ENCODE data around the gene PPP6C.
A peak's percentile ranks its signal among the peaks of the same experiment; 100 is the strongest.
"Not testable (repeated sequence)": the region's sequence is repeated elsewhere in the genome, so short reads cannot be mapped to it uniquely, and the experiment has no call there.

The PPP6C gene

DNA sequence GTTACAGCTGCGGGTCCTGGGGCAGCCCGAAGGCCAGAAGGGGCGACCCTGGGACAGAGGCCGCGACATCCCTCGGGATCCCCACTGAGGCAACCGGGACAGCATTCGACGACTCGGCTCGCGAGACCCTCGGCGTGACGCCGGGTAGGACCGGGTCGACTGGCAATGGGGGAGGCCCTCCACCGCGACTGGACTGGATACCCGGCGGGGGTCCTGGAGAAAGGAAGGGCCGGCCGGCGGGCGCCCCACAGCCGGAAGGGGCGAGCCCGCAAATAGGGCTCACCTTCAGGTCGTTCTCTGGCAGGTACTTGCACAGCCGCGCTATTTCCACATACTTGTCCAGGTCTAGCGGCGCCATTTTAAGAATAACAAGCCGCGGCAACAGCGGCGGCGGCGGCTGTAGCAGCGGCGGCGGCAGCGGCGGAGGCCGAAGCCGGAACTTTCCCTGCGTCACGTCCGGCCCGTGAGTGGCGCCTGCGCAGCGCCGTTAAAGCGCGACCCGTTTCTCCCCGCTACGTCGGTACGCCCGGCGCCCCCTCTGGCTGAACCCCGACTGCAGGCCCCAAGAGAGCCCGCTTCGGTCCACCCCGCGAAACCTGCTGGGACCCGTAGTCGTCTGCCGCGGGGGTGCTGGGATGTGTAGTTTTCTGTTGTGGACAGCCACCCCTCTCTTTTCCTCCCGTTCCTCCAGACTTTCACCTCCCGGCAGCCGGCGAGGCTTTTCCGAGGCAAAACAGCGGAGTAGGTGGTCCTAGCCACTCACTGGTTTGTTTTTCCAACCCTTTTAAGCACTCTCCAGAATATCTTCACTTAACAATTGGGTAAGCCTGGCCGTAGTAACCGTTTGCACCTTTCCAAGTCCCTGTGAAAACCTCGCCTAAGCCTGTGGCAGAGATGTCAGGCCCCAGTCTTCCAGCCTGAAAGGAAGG is at the start of gene PPP6C:
TSS of gene PPP6C (minus strand) at position 443 of the 929 bp plus-strand sequence. CDS start at position 358, 85 bp downstream.
- peak; percentile 95 to 96 for DNase-seq (ENCODE audit: low read depth in 1 of 2, low spot score in 1 of 2)

DNA sequence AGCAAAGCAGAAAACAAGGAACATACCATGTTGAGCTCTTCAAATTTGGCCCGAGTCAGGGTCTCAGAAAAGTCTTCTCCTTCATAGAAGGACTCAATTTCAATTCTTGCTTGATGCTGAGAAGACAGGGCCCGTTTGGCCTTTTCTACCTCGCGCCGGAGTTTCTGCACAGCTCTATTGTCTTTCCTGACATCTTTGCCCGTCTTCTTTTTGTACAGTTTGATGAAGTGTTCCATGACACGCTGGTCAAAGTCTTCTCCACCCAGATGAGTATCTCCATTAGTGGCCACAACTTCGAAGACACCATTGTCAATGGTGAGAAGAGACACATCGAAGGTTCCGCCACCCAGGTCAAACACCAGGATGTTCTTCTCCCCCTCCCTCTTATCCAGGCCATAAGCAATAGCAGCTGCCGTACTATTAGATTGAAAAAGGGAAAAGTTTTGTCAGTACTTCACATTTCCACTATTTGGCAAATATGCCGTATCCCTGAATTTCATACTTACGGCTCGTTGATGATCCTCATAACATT is 49.4 kb upstream of the PPP6C start:
- no peak for DNase-seq (ENCODE audit: low read depth in 1 of 2, low spot score in 1 of 2)

DNA sequence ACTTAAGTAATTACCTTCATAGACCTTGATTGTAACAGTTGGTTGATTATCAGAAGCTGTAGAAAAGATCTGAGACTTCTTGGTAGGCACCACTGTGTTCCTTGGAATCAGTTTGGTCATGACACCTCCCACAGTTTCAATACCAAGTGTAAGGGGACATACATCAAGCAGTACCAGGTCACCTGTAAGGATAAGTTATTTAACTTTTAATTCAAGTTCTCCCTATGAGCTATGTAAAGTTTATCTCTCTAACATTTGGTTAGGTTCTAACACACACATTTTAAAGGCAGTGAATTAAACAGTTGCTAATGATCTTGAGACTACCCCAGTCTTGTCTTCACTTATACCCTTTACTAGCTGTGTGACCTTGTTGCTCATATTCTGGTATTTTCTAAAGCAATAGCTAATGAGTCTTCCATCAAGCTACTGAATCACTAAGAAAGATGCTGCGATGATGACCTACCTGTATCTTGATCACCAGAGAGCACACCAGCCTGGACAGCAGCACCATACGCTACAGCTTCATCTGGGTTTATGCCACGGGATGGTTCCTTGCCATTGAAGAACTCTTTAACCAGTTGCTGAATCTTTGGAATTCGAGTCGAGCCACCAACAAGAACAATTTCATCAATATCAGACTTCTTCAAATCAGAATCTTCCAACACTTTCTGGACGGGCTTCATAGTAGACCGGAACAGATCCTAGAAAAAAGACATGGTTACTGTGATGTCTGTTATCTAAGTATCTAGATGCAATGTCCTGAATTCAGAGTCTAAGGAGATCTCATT is 48.7 kb upstream of the PPP6C start:
- DNase-seq (ENCODE audit: low read depth in 1 of 2, low spot score in 1 of 2) = no peak

DNA sequence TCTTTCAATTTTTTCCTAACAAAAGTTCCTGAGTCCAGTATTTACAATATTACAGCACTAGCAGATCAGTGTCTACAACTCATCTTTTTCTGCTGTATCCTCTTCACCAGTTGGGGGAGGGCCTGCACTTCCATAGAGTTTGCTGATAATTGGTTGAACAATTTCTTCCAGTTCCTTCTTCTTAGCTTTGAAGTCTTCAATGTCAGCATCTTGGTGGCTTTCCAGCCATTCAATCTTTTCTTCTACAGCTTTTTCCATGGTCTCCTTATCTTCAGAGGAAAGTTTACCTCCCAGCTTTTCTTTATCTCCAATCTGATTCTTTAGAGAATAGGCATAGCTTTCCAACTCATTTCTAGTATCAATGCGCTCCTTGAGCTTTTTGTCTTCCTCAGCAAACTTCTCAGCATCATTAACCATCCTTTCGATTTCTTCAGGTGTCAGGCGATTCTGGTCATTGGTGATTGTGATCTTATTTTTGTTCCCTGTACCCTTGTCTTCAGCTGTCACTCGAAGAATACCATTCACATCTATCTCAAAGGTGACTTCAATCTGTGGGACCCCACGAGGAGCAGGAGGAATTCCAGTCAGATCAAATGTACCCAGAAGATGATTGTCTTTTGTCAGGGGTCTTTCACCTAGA is 47.0 kb upstream of the PPP6C start:
- not testable (repeated sequence) for DNase-seq (ENCODE audit: low read depth in 1 of 2, low spot score in 1 of 2)

DNA sequence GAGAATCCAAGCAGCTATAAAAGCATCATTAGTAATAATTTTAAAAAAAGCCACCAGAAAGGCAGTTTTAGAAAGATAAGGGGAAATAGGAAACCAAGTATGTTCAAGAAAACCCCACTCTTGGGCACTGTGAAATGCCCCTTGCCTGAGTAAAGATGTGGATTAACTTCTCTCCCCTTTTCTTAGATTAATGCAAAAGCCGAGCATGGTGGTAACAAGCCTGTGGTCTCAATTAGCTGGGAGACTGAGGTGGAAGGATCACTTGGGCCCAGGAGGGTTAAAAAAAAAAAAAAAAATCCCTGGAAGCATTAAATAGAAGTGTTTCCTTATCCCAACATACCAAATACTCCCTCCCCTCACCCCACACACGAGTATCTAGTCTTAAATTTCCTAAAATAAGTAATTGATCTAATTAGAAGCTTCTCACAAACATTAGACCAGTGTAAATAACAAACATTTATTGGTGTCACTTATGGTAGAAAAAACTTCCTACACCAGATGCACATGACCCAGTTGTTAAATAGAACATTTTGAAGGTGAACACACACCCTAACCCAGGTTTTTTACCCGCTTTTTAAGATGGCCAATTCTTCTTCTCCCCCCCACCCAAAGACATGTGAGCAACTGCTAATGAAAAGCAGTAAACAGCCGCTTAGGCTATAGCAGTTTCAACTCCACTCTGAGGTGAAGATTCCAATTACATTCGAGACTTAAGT is 46.4 kb upstream of the PPP6C start:
- DNase-seq (ENCODE audit: low read depth in 1 of 2, low spot score in 1 of 2) = no peak

DNA sequence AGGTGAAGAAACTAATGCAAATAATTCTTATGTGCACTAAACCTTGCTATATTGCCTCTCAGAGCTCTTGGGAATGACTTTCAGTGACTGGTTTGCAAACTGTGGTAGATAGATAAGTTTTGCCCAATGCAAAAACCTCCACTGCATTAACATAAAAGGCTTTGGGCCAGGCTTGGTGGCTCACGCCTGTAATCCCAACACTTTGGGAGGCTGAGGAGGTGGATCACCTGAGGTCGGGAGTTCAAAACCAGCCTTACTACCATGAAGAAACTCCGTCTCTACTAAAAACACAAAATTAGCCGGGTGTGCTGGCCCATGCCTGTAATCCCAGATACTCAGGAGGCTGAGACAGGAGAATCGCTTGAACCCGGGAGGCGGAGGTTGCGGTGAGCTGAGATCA is 44.5 kb upstream of the PPP6C start:
- DNase-seq (ENCODE audit: low read depth in 1 of 2, low spot score in 1 of 2) = not testable (repeated sequence)

DNA sequence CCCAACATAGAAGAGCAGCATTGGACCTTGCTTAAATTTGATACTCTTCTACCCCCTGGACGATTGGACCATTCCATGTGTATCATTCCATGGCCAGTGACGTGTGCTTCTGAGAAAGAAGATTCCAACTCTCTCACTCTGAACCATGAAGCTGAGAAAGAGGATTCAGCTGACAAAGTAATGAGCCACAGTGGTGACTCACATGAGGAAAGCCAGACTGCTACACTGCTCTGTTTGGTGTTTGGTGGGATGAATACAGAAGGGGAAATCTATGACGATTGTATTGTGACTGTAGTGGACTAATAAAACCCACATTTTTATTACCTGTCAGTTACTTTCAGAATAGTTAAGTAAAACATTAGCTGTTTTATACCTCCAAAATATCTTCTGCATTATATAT is 44.1 kb upstream of the PPP6C start:
- no peak for DNase-seq (ENCODE audit: low read depth in 1 of 2, low spot score in 1 of 2)

DNA sequence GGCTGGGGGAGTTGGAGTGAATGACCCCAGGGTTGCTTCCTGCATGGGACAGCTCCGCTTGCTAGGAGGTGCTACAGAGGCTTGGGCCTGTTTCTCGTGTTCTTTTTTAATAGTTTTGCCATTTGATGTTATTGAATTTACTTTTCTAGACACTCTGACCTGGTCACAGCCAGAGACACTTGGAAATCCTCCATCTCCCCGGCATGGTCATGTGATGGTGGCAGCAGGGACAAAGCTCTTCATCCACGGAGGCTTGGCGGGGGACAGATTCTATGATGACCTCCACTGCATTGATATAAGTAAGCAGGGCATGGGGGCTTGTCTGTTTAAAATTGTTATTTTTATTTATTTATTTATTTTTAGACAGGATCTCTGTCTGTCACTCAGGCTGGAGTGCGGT is 38.2 kb upstream of the PPP6C start:
- DNase-seq (ENCODE audit: low read depth in 1 of 2, low spot score in 1 of 2) = no peak

DNA sequence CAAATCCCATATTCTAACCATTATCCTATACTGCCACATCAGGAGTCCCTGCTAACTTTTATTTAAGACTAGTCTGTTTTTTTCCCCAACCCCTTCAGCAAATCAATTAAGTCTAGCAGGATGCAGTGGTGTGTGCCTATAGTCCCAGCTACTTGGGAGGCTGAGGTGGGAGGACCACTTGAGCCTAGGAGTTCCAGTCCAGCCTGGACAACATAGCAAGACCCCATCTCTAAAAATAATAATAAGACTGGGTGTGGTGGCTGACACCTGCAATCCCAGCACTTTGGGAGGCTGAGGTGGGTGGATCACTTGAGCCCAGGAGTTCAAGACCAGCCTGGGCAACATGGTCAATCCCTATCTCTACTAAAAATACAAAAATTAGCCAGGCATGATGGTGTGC is 35.3 kb upstream of the PPP6C start:
- not testable (repeated sequence) for DNase-seq (ENCODE audit: low read depth in 1 of 2, low spot score in 1 of 2)

DNA sequence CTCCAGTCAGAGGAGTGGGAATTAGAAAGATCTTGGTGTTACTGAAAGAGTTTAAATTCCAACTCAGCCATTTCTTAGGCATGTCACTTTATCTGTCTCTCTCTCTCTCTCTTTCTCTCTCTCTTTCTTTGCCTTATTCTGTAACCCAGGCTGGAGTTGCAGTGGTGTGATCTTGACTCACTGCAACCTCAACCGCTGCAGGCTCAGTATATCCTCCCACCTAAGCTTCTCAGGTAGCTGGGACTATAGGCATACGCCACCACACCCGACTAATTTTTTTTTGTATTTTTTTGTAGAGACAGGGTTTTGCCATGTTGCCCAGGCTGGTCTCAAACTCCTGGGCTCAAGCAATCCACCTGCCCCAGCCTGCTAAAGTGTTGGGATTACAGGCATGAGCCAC is 29.0 kb upstream of the PPP6C start:
- no peak for DNase-seq (ENCODE audit: low read depth in 1 of 2, low spot score in 1 of 2)

DNA sequence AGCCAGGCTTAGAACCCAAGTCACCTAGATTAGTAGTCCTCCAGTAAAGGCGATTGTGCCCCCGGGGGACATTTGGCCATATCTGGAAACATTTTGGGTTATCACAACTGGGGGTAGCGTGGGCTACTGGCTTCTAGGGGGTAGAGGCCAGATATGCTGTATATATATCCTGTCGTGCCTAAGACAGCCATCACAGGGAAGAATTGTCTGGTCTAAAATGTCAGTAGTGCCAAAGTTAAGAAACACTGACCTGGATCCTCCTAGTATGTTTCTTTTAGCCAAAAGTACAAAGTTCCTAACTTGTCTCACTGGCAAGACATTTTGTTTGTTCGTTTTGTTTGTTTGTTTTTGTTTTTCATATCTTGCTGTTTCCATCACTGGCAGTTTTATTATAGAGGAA is 24.6 kb upstream of the PPP6C start:
- DNase-seq (ENCODE audit: low read depth in 1 of 2, low spot score in 1 of 2) = no peak

DNA sequence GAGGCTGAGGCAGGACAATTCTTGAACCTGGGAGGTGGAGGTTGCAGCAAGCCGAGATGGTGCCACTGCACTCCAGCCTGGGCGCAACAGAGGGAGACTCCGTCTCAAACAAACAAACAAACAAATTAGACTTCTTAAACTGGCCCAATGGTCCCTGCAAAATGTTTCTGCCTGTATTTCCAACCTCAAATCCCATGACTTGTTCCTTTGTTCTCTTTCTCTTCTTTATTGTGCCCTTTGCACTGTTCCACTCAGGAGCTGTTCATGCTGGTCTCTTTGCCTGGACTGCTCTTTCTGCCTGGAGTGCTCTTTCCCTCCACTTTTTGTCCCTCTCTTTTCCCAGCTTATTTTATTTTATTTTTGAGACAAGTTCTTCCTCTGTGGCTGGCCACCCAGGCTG is 14.9 kb upstream of the PPP6C start:
- DNase-seq (ENCODE audit: low read depth in 1 of 2, low spot score in 1 of 2) = no peak

DNA sequence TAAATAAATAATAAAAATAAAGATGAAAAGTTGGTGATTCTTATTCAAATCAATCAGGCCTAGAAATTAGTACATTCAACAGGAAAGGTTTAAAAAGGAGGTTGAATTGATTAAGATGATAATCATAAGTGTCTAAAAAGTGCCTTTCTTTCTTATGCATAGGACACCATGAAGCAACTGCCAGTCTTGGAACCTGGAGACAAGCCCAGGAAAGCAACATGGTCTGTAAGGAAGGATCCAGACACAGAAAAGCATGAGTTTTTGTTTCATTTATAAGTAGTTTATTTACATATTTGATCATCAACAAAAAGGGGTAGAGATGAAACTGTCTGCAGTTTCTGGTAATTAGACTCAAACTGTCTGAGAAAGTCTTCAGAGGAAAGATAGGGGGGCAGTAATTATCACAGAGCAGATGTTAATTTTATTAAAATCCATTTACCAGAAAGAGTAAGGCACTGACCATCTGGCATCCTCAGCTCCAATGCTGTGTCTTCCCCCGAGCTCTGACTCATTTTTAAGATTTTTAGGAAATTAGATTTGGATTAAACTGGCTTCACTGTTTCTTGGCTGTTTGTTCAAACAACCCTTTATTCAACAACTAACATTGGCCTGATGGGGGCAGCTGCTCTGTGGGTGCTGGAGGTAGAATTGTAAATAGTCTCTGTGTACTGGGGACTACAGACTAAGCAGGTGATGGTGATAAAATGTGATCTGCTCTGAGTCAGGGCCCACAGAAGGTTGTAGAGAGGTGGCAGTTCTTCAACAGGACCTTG is 13.4 kb upstream of the PPP6C start:
- no peak for DNase-seq (ENCODE audit: low read depth in 1 of 2, low spot score in 1 of 2)

DNA sequence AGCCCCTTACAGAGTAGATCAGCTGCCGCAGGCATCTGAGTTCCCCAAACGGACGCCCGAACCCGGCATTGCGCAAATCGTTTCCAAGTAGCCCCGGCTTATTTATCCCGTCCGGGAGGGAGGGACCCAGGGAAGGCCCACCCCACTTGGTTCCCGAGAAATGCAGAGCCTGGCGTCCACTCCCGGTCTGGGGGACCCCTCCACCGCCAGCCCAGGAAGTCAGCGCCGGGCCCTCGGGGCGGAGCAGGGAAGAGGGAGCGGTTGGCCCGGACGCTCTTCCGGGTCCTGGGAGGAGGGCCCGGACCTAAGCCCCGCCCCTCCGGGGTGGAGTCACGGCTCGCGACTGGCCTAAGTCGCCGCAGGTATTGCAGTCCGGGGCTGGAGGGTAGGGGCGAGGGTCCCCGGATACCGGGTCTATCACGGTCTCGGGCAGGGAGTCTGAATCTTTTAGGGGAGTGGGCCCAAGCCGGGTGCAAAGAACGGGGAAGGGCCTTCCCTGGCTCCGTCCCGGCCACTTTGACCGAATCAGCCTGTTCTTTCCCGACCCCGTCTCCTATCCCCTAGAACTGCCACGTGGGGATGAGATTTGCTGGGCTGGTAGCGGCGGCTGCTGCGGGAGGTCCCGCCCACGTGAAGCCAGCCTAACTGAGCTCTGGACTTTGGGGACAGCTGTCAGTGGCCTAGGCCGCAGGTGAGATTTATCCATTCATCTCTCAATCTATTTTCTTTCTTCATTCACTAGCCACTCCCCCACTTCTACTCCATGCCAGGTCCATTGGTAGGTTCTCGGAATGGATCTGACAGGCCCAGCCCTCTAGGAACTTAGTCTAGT is 10.8 kb upstream of the PPP6C start, which contains the start of gene RABEPK:
TSS of gene RABEPK (plus strand) at position 327 of the 832 bp plus-strand sequence. CDS start 2,472 bp downstream, outside the sequence.
- DNase-seq (ENCODE audit: low read depth in 1 of 2, low spot score in 1 of 2) = peak; percentile 79 to 83

DNA sequence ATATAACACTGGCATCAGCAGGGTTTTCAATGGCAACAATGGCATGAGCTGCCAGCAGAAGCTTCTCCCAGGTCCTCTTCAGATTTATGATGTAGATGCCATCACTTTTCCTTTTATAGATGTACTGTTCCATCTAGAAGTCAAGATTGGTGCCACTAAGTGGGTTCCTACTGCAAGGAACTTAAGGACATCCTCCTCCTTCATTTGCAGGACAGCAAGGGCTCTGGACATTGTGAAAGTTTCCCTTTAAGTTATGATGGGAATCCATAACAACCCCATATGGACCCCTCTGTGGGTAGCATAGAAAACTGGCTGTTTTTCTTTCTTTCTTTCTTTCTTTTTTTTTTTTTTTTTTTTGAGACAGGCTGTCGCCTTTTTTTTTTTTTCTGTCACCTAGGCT is 6.0 kb upstream of the PPP6C start:
- not testable (repeated sequence) for DNase-seq (ENCODE audit: low read depth in 1 of 2, low spot score in 1 of 2)

DNA sequence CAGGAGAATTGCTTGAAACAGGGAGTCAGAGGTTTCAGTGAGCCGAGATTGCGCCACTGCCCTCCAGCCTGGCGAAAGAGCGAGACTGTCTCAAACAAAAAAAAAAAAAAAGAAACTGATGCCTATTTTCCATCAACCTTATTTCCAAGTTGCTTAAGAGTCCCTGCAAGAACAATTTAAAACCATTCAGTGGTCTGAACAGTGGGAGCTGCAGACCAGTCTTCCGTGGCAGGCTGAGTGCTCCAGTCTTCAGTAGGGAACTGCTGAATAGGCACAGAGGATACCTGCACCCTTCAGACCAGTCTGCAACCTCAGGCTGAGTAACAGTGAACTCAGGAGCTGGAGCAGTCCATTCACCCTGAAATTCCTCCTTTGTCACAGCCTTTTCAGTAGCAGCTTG is 4.9 kb upstream of the PPP6C start:
- DNase-seq (ENCODE audit: low read depth in 1 of 2, low spot score in 1 of 2) = not testable (repeated sequence)

DNA sequence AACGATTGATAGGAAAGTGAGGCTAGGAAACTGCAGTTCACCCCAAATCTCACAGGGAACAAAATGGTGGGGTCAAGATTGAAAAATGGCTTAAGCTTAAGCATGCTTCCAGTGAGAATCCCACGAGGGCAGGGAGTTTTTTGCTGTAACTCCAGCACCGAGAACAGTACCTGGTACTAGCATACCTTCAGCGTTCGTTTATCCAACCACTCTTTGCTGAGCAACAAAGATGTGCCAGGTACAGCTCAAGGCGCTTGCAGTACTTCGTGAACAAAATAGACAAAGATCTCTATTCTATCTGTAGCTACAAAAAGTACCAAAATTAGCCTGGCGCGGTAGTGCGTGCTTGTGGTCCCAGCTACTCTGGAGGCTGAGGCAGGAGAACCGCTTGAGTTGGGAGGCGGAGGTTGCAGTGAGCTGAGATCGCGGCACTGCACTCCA is 778 bp upstream of the PPP6C start:
- no peak for DNase-seq (ENCODE audit: low read depth in 1 of 2, low spot score in 1 of 2)

DNA sequence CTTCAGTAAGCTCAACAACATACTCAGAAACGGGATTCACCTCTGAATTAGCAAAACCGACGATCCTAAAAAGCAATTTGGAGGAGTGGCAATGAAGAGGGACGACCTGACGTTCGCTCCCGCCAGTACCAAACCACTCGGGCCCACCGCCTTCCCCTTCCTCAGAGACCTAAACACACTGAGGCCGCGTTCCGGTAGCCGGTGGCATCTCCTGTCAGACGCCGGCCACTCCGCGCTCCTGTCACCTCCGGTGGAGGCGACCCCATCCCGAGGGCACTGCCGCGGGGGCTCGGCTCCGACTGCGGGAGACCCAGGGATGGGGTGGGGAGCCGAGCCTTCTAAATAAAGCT is 617 bp downstream of the PPP6C start:
- no peak for DNase-seq (ENCODE audit: low read depth in 1 of 2, low spot score in 1 of 2)

DNA sequence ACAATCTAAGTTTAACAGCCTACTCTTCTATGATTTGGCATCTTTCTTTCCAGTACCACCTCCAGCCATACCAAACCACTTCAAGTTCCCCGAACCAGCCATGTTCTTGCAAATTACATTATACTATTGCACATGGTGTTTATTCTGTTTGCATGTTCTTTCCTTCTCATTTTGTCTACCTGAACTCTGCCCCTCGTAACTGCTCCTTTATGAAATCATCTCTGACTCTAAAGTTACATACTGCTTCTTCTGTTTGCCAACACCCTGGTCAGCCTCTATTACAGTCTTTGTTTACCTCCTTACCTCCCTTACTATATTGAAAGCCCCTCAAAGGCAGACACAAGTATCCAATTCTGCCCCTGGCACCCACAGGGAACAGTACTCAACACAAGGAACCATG is 6.0 kb downstream of the PPP6C start:
- no peak for DNase-seq (ENCODE audit: low read depth in 1 of 2, low spot score in 1 of 2)
